Esophagus muscularis mucosa (tissue), 3 donors: Measurements from ENCODE around the gene COX6B1.

Experiments used
- EP300 ChIP-seq: sonication (generic); formaldehyde crosslinking; IDR thresholded peaks from one replicate; pipeline ENCODE4 v1.6.1; 2017; ENCODE audit warnings: antibody characterized with exemption
- TF ChIP-seq, protein P1 (sequence below), 3 experiments: fragments of 200-600 bp in 2 of 3; fragments of 450-650 bp in 1 of 3; sonication (generic) in 2 of 3; IDR thresholded peaks; one replicate each; pipeline ENCODE4 v1.5.1; 2017 to 2019; ENCODE audit warnings: antibody characterized with exemption in 3 of 3, mild to moderate bottlenecking in 2 of 3, moderate library complexity in 1 of 3

DNA sequence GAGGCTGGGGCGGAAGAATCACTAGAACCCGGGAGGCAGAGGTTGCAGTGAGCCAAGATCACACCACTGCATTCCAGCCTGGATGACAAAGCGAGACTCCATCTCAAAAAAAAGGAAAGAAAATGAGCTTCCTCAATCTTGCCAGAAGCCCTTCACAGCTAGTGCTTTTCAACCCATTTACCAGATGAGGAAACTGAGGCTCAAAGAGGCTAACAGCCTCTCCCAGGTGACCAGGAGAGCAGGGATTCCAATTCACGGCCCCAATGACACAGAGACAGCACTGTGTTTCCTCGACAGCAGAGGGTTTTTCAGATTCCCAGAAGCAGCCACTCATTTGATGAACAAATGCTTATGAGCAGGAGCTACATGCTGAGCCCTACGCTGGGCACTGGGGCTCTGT is 21.4 kb downstream of the COX6B1 start:
- TF ChIP-seq, protein P1, sequence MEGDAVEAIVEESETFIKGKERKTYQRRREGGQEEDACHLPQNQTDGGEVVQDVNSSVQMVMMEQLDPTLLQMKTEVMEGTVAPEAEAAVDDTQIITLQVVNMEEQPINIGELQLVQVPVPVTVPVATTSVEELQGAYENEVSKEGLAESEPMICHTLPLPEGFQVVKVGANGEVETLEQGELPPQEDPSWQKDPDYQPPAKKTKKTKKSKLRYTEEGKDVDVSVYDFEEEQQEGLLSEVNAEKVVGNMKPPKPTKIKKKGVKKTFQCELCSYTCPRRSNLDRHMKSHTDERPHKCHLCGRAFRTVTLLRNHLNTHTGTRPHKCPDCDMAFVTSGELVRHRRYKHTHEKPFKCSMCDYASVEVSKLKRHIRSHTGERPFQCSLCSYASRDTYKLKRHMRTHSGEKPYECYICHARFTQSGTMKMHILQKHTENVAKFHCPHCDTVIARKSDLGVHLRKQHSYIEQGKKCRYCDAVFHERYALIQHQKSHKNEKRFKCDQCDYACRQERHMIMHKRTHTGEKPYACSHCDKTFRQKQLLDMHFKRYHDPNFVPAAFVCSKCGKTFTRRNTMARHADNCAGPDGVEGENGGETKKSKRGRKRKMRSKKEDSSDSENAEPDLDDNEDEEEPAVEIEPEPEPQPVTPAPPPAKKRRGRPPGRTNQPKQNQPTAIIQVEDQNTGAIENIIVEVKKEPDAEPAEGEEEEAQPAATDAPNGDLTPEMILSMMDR (IDR thresholded peaks at IDR 0.05) = no peak
- TF ChIP-seq EP300 = no peak
